ENCODE data around the gene EXOC3L4.

Gene EXOC3L4

GRCh38 chr14:103102689-103103260 is 8.2 kb downstream of the EXOC3L4 start:
- peaks cover 18% of the 10 kb centered on the region for H3K27me3 ChIP-seq (ENCODE audit: low read depth, low read length)
- peak overlapping the region in 1 of 2 donors; percentile 32 for H3K4me3 ChIP-seq (ENCODE audit: low read depth in 1 of 2, low read length in 2 of 2)
- no peaks in the 10 kb centered on the region for H3K9me3 ChIP-seq (ENCODE audit: control insufficient read depth in 1 of 2, low read length in 2 of 2)
- H3K36me3 ChIP-seq (ENCODE audit: control insufficient read depth in 1 of 2, insufficient read depth in 2 of 2, low read length in 2 of 2), result no peaks in the 10 kb centered on the region
- no peak overlapping the region for H3K27ac ChIP-seq (ENCODE audit: low read length)
- peaks cover 6 to 30% of the 10 kb centered on the region in 2 donors for H3K4me1 ChIP-seq (ENCODE audit: control insufficient read depth in 1 of 2, insufficient read depth in 2 of 2, low read length in 2 of 2)

- H3K27me3 ChIP-seq (ENCODE audit: low read depth, low read length), result peaks cover 18% of the 10 kb centered on the region
- no peak overlapping the region for H3K27ac ChIP-seq (ENCODE audit: low read length)
- peak overlapping the region; percentile 13 to 24 for H3K4me3 ChIP-seq (ENCODE audit: low read depth in 1 of 2, low read length in 2 of 2)
- no peaks in the 10 kb centered on the region for H3K36me3 ChIP-seq (ENCODE audit: control insufficient read depth in 1 of 2, insufficient read depth in 2 of 2, low read length in 2 of 2)
- no peaks in the 10 kb centered on the region for H3K9me3 ChIP-seq (ENCODE audit: control insufficient read depth in 1 of 2, low read length in 2 of 2)
- peaks cover 6 to 30% of the 10 kb centered on the region in 2 donors for H3K4me1 ChIP-seq (ENCODE audit: control insufficient read depth in 1 of 2, insufficient read depth in 2 of 2, low read length in 2 of 2)
These were observed 9.2 kb downstream of the EXOC3L4 start for GRCh38 chr14:103103461-103104388.

GRCh38 chr14:103104389-103104653 is 9.8 kb downstream of the EXOC3L4 start:
- Histone ChIP-seq H3K4me1 (ENCODE audit: control insufficient read depth in 1 of 2, insufficient read depth in 2 of 2, low read length in 2 of 2) (peaks cover 6 to 30% of the 10 kb centered on the region in 2 donors), H3K27ac (ENCODE audit: low read length) (no peak overlapping the region), H3K27me3 (ENCODE audit: low read depth, low read length) (peaks cover 18% of the 10 kb centered on the region), H3K36me3 (ENCODE audit: control insufficient read depth in 1 of 2, insufficient read depth in 2 of 2, low read length in 2 of 2) (no peaks in the 10 kb centered on the region), H3K9me3 (ENCODE audit: control insufficient read depth in 1 of 2, low read length in 2 of 2) (no peaks in the 10 kb centered on the region), H3K4me3 (ENCODE audit: low read depth in 1 of 2, low read length in 2 of 2) (no peak overlapping the region)

- H3K4me3 ChIP-seq (ENCODE audit: low read depth in 1 of 2, low read length in 2 of 2), result no peak overlapping the region
These were observed 10.3 kb downstream of the EXOC3L4 start for GRCh38 chr14:103104654-103105452.

GRCh38 chr14:103105580-103106150 is 11.1 kb downstream of the EXOC3L4 start:
- Histone ChIP-seq H3K36me3 (ENCODE audit: control insufficient read depth in 1 of 2, insufficient read depth in 2 of 2, low read length in 2 of 2) (no peaks in the 10 kb centered on the region), H3K4me3 (ENCODE audit: low read depth in 1 of 2, low read length in 2 of 2) (no peak overlapping the region), H3K9me3 (ENCODE audit: control insufficient read depth in 1 of 2, low read length in 2 of 2) (no peaks in the 10 kb centered on the region), H3K27me3 (ENCODE audit: low read depth, low read length) (peaks cover 18% of the 10 kb centered on the region), H3K27ac (ENCODE audit: low read length) (no peak overlapping the region), H3K4me1 (ENCODE audit: control insufficient read depth in 1 of 2, insufficient read depth in 2 of 2, low read length in 2 of 2) (peaks cover 6 to 40% of the 10 kb centered on the region in 2 donors)

More at GRCh38 chr14:103104654-103105452, 10.3 kb downstream of the EXOC3L4 start:
- Histone ChIP-seq H3K27ac (ENCODE audit: low read length) (no peak overlapping the region), H3K27me3 (ENCODE audit: low read depth, low read length) (peaks cover 18% of the 10 kb centered on the region), H3K9me3 (ENCODE audit: control insufficient read depth in 1 of 2, low read length in 2 of 2) (no peaks in the 10 kb centered on the region), H3K4me1 (ENCODE audit: control insufficient read depth in 1 of 2, insufficient read depth in 2 of 2, low read length in 2 of 2) (peaks cover 6 to 32% of the 10 kb centered on the region in 2 donors), H3K36me3 (ENCODE audit: control insufficient read depth in 1 of 2, insufficient read depth in 2 of 2, low read length in 2 of 2) (no peaks in the 10 kb centered on the region)

GRCh38 chr14:103107455-103107854 is 12.9 kb downstream of the EXOC3L4 start:
- peaks cover 14% of the 10 kb centered on the region for H3K27me3 ChIP-seq (ENCODE audit: low read depth, low read length)
- no peak overlapping the region for H3K4me3 ChIP-seq (ENCODE audit: low read depth in 1 of 2, low read length in 2 of 2)
- no peaks in the 10 kb centered on the region for H3K9me3 ChIP-seq (ENCODE audit: control insufficient read depth in 1 of 2, low read length in 2 of 2)
- no peak overlapping the region for H3K27ac ChIP-seq (ENCODE audit: low read length)
- H3K36me3 ChIP-seq (ENCODE audit: control insufficient read depth in 1 of 2, insufficient read depth in 2 of 2, low read length in 2 of 2), result no peaks in the 10 kb centered on the region
- H3K4me1 ChIP-seq (ENCODE audit: control insufficient read depth in 1 of 2, insufficient read depth in 2 of 2, low read length in 2 of 2), result peaks cover 13 to 50% of the 10 kb centered on the region in 2 donors

GRCh38 chr14:103107941-103108748 is 13.6 kb downstream of the EXOC3L4 start:
- Histone ChIP-seq H3K36me3 (ENCODE audit: control insufficient read depth in 1 of 2, insufficient read depth in 2 of 2, low read length in 2 of 2) (no peaks in the 10 kb centered on the region), H3K4me1 (ENCODE audit: control insufficient read depth in 1 of 2, insufficient read depth in 2 of 2, low read length in 2 of 2) (peaks cover 13 to 48% of the 10 kb centered on the region in 2 donors), H3K4me3 (ENCODE audit: low read depth in 1 of 2, low read length in 2 of 2) (no peak overlapping the region), H3K27ac (ENCODE audit: low read length) (no peak overlapping the region), H3K27me3 (ENCODE audit: low read depth, low read length) (peaks cover 14% of the 10 kb centered on the region), H3K9me3 (ENCODE audit: control insufficient read depth in 1 of 2, low read length in 2 of 2) (no peaks in the 10 kb centered on the region)

GRCh38 chr14:103108749-103109207 is 14.3 kb downstream of the EXOC3L4 start:
- H3K4me3 ChIP-seq (ENCODE audit: low read depth in 1 of 2, low read length in 2 of 2), result no peak overlapping the region
- no peak overlapping the region for H3K27ac ChIP-seq (ENCODE audit: low read length)
- no peaks in the 10 kb centered on the region for H3K9me3 ChIP-seq (ENCODE audit: control insufficient read depth in 1 of 2, low read length in 2 of 2)
- peaks cover 8% of the 10 kb centered on the region for H3K27me3 ChIP-seq (ENCODE audit: low read depth, low read length)
- no peaks in the 10 kb centered on the region for H3K36me3 ChIP-seq (ENCODE audit: control insufficient read depth in 1 of 2, insufficient read depth in 2 of 2, low read length in 2 of 2)
- peaks cover 13 to 45% of the 10 kb centered on the region in 2 donors for H3K4me1 ChIP-seq (ENCODE audit: control insufficient read depth in 1 of 2, insufficient read depth in 2 of 2, low read length in 2 of 2)

- Histone ChIP-seq H3K4me3 (ENCODE audit: low read depth in 1 of 2, low read length in 2 of 2) (peak overlapping the region in 1 of 2 donors; percentile 5), H3K36me3 (ENCODE audit: control insufficient read depth in 1 of 2, insufficient read depth in 2 of 2, low read length in 2 of 2) (no peaks in the 10 kb centered on the region), H3K27ac (ENCODE audit: low read length) (peak overlapping the region; percentile 8), H3K4me1 (ENCODE audit: control insufficient read depth in 1 of 2, insufficient read depth in 2 of 2, low read length in 2 of 2) (peaks cover 13 to 38% of the 10 kb centered on the region in 2 donors), H3K9me3 (ENCODE audit: control insufficient read depth in 1 of 2, low read length in 2 of 2) (no peaks in the 10 kb centered on the region), H3K27me3 (ENCODE audit: low read depth, low read length) (peaks cover under 1% of the 10 kb centered on the region)
These were observed 15.3 kb downstream of the EXOC3L4 start for GRCh38 chr14:103109535-103110441.
